ENCODE results near the gene CLEC2A.
"Not testable (repeated sequence)": the region's sequence is repeated elsewhere in the genome, so short reads cannot be mapped to it uniquely, and the experiment has no call there.

The CLEC2A gene

DNA sequence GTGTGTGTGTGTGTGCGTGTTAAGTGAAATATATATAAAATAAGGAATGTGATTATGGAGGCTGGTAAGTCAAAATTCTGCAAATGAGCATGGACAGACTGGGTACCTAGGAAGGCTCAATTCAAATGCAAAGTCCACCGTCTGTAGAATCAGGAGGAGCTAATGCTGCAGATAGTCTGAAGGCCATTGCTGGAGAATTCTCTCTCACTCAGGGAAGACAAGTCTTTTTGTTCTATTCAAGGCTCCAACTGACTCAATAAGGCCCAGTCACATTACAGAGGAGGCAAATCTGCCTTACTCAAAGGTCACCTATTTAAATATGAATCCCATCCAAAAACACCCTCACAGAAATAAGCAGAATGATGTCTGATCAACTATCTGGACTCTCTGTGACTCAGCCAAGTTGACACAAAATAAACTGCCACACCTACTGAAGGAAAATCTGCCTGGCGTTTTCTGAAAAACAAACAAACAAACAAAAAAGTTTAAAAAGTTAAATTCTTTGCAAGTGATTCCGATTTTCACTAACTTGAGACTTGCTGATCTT lies 51.6 kb downstream of the CLEC2A start:
- no peak for DNase-seq

DNA sequence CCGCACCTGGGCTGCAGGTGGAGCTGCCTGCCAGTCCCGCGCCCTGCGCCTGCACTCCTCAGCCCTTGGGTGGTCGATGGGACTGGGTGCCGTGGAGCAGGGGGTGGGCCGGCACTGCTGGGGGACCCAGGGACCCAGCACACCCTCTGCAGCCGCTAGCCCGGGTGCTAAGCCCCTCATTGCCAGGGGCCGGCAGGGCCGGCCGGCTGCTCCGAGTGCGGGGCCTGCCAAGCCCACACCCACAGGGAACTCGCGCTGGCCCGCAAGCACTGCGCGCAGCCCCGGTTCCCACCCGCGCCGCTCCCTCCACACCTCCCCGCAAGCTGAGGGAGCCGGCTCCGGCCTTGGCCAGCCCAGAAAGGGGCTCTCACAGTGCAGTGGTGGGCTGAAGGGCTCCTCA lies 56.0 kb downstream of the CLEC2A start:
- not testable (repeated sequence) for DNase-seq

DNA sequence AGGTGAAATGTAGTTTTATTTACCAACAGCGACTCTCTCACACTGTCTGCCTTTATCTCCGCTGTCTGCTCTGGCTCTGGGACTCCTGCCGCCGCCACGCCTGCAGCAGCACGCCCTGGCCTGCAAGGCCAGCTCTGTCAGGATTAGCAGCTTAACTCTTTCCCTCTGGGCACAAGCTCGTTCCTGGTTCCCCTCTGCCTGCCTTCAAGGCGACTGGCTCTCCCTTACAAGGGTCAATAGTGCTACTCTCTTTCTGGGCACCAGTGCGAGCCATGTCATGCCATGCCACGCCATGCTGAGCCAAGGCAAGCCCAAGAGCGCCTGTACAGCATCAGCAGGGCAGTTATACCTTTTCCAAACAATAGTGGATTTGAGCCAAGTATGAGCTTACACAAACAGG lies 59.4 kb downstream of the CLEC2A start:
- no peak for DNase-seq

DNA sequence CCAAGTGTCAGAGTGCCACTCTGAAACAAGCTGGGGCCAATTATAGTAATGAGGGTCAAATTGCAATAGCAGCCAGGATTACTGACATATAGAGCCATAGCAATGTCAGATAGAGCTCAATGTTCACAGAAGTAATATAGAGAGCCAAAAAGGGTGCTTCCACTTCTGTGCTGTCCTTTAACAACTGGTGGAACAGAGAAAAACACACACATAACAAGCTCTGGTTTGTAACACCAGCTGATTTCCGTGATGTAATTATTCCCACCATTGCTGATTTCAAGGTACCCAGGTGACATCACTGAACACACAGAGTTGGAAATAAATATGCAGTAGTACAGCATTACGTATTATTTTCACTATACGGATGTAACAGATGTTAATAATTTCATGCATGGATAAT lies 60.0 kb downstream of the CLEC2A start:
- DNase-seq = no peak

DNA sequence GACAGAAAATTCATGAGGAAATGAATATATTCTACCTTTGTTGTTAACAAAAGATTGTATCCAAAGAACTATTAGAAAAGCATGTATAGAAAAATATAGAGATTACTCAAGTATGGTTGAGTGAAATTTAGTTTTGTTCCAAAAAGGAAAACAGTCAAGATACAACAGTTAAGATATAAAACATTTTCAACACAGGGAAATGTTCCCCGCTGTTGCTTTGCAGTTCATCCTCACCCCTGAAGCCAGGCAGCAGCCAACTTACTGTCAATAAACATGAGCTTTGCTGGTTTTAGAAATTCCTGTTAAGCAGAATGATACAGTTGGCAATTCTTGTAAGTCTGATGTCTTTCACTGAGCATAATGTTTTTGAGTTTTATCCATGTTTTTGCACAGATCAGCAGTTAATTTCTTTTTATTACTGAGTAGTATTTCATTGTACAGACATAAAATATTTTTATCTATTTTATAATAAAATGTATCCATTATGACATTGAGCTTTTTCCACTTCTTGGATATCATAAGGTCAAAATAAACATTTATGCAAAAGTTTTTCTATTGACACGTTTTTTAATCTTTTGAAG lies 61.8 kb downstream of the CLEC2A start:
- DNase-seq = no peak

DNA sequence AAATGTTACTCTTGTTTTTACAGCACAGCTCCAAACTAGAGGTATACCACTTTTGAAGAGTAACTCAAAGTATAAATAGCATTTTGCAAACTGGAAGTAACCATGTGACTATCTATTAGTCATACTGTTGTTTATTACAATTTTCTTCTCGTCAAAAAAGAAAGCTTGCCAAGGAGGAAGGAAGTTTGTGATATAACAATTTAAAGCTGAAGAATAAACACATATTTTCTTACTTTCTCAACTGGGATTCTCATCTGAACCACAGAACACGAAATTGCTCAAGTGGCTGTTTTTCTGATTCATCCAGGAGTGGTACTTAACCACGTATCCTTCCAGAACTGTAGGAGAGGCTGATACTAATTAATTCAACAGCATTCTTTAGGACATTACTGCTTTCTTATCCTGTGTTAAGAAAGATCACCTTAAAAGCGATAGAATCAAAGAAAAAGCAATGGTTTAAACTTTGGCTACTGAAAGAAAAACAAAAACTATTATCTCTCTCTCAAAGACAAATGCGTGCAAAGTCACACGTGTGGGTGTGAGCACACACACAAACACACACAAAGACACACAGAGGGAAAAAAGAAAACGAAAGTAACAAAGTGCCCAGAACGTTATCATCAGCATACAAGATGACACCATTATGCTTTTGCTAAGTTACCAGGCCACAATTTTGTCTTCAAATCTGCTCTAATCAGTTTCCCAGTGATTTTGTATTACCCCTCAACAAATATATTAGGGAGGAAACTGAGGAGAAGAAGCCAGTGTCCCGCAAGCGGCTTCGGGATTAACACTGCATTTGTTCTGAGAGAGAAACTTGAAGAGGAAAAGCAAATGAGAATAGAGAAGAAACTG lies 62.6 kb downstream of the CLEC2A start, which contains the start of gene CLEC2B:
TSS of gene CLEC2B (minus strand) at position 48 of the 855 bp plus-strand sequence.
- no peak for DNase-seq

DNA sequence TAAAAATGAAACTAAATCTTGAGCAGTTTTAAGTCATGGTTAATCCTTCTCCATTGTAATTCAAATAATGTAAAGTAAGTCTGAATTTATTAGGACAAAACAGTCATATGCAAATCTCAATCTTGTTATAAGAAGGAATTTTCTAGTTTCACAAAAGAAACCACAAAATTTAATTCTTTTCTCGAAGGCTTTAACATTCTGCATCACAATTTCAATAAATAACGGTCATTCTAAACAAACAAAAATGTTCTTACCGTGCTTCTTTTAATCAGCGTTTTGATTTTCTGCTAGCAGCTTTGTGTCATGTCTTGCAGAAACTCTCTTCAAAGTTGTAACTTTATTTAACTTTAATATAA lies 63.2 kb downstream of the CLEC2A start:
- DNase-seq = no peak

DNA sequence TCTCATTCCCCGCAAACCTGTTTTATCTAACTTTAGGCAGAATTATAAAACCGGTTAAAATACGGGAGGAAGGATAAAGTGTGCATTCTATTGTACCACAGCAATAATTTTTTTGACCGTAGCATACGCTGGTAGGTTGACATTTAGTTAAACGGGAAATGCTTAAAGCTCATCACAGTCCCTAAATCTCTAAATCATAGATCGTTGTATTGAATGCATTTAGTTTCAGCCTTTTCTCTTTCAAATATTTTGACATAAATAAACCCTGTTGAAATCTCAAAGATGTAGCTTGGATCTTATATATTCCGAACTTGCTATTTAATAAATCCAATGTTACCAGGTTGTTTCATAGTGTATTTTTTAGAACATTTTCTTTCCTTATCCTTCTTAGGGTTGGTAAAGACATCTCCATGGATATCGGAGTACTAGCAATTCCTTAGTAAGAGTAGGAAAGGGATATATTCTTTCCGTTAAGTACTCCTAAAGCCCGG lies 63.8 kb downstream of the CLEC2A start:
- DNase-seq = no peak

DNA sequence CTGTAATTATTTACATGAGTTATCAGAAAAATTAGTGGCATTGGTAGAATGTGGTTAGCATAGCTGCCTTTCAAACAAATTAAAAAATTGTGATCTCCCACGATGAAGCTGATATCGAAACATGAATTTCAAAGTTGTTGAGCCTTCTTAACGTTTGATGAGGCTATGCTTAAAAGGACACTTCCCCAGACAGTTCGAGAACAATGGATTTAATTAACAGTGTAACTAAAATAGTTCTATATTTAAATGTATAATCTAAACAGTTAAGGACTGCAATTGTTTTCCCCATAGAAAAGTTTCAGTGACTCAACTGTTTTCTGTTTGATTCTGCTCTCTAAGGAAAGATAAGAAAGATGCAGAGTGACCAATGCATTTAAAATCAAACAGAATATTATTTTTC lies 64.6 kb downstream of the CLEC2A start:
- DNase-seq = no peak

DNA sequence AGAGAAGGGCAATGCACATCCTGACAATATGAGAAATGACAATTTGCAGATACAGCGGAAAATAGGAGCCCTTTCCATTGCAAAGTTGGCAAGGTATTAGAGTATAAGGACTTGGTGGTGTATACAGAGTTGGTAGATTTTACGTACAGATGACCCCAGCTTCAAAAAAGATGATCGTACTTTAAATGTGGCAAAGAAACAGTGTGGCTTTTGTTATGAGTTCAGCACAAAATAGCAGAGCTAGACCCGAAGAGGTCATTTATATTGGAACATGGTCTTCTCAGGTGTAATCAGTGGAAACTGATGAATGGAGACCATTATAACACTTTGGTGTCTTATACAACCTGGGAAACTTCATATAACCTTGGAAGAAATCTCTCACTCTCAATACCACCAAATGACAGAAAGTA lies 65.3 kb downstream of the CLEC2A start:
- no peak for DNase-seq

DNA sequence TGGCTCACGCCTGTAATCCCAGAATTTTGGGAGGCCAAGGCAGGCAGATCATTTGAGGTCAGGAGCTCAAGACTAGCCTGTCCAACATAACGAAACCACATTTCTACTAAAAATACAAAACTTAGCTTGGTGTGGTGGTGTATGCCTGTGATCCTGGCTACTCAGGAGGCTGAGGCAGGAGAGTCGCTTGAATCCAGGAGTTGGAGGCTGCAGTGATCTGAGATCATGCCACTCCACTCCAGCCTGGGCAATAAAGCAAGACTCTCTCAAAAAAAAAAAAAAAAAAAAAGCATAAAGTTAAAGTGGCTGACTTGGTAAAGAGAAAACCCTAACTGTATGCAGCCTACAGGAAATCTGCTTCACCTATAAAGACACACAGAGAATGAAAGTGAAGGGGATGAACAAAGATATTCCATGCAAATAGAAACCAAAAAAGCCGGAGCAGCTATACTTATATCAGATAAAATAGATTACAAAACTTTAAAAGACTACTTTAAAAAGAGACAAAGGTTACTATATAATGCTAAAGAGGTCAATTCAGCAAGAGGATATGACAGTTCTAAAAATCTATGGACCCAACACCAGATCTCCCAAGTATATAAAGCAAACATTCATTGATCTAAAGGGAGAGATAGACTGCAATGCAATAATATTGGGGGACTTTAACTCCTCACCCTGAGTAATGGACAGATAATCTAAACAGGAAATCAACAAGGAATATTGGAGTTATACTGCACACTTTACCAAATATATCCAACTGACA lies 67.1 kb downstream of the CLEC2A start:
- DNase-seq = no peak
